Lower leg skin (tissue), 4 donors: ENCODE measurements around the gene RGS11. TPM values are rescaled to one million over a fixed set of nuclear protein-coding genes. Genes with fewer than 3 reads are reported as not detected.

Experiments
- DNase-seq, 2 donors: peaks; one replicate each; pipeline ENCODE4 v3.0.0-alpha.2; 2019; ENCODE audit warnings: low spot score in 2 of 2
- H3K4me3 ChIP-seq: fragments of 200-600 bp; sonication (generic); 2 replicates; pipeline ENCODE4 v1.5.1; 2017; ENCODE audit warnings: mild to moderate bottlenecking, low read depth; ENCODE audit not compliant: poor library complexity, severe bottlenecking
- POLR2A ChIP-seq, 2 donors: fragments of 450-650 bp; IDR thresholded peaks; one replicate each; pipeline ENCODE4 v1.6.1; 2016 to 2017; ENCODE audit warnings: antibody characterized with exemption in 2 of 2, mild to moderate bottlenecking in 1 of 2, moderate library complexity in 1 of 2
- WGBS, 2 donors: methylation state at CpG; one replicate each; pipeline ENCODE4 v1.1.5; 2018; 5-methylcytosine and 5-hydroxymethylcytosine counted together
- intact Hi-C: fragments of 100-400 bp; cut with DNase I; formaldehyde crosslinking; loops from one replicate; pipeline ENCODE4 v1.15.0; 2023; ENCODE audit warnings: low total_unique reads
- total RNA-seq, 4 donors: library from RNA; depleted of rRNA; stranded (reverse); fragments of >200 nt; gene quantifications; one replicate each; pipeline ENCODE4 v1.1.0, GENCODE V29; 2016
- TF ChIP-seq, protein P1 (sequence below), 3 donors: fragments of 450-650 bp; IDR thresholded peaks; one replicate each; pipeline ENCODE4 v1.5.1; 2016; ENCODE audit warnings: antibody characterized with exemption in 3 of 3, mild to moderate bottlenecking in 3 of 3, moderate library complexity in 2 of 3

RGS11 gene
- total RNA-seq, 4 donors from 2014 or later: 0.08 to 2.7 (median 1.6) TPM

DNA sequence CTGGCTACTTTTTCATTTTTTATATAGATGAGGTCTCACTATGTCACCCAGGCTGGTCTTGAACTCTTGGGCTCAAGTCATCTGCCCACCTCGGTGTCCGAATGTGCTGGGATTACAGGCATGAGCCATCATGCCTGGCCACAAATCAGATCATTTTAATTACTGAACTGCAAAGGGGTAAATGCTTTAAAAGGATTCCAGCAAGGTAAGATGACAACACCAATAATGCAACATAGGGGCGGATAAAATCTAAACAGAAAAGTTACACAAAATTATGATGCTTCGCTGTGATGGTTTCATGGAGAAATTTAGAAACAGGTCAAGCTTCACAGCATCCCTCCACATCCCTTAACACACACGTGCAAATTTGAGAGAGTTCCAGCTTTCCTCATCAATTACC lies 44.5 kb upstream of the RGS11 start:
- no peak overlapping the region for H3K4me3 ChIP-seq
- intact Hi-C loops: no loop called here
- TF ChIP-seq, protein P1, sequence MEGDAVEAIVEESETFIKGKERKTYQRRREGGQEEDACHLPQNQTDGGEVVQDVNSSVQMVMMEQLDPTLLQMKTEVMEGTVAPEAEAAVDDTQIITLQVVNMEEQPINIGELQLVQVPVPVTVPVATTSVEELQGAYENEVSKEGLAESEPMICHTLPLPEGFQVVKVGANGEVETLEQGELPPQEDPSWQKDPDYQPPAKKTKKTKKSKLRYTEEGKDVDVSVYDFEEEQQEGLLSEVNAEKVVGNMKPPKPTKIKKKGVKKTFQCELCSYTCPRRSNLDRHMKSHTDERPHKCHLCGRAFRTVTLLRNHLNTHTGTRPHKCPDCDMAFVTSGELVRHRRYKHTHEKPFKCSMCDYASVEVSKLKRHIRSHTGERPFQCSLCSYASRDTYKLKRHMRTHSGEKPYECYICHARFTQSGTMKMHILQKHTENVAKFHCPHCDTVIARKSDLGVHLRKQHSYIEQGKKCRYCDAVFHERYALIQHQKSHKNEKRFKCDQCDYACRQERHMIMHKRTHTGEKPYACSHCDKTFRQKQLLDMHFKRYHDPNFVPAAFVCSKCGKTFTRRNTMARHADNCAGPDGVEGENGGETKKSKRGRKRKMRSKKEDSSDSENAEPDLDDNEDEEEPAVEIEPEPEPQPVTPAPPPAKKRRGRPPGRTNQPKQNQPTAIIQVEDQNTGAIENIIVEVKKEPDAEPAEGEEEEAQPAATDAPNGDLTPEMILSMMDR (IDR thresholded peaks at IDR 0.05): no peak
- no peak for TF ChIP-seq POLR2A (IDR thresholded peaks at IDR 0.05)
- 93% methylated on average over 5 of the region's 5 CpGs for WGBS, 2 donors
- no peak for DNase-seq

DNA sequence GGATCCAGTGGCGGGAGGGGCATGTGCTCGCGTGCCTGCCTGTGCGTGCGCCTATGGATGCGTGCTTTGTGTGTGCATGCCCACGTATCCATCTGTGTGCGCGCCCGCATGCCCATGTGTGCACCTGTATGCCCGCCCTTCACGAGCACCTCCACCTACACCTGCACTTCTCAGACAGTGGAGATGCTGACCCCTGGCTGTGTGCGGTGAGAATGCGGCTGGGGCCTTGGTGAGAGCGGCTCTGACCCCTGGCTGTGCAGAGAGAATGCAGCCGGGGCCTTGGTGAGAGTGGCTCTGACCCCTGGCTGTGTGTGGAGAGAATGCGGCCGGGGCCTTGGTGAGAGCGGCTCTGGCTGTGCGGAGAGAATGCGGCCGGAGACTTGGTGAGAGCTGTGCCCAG lies 42.9 kb upstream of the RGS11 start:
- H3K4me3 ChIP-seq: no peak overlapping the region
- no peak for TF ChIP-seq POLR2A (IDR thresholded peaks at IDR 0.05)
- TF ChIP-seq, protein P1 (IDR thresholded peaks at IDR 0.05): no peak
- intact Hi-C loops: no loop called here
- 91 to 93% methylated on average over 20 to 22 of the region's 22 CpGs for WGBS, 2 donors
- no peak for DNase-seq

DNA sequence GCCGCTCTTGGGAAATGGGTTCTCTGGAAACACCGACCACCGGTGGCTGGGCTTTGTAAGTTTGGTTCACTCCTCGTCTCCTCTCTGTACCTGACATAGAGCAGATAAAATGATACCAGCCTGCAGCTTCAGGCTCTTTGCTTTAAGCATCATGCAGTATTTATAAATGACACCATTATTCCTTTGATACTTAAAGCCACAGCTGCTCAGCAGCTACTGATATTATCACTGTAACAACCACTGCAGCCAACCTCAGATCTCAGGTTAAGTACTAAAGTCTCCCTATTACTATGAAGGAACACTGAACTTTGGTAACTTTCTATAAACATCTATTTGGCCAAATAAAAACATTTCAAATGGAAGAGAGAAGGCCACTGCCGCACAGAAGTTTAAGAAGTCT lies 41.8 kb upstream of the RGS11 start:
- no peak for DNase-seq
- TF ChIP-seq, protein P1 (IDR thresholded peaks at IDR 0.05): no peak
- no peak for TF ChIP-seq POLR2A (IDR thresholded peaks at IDR 0.05)
- H3K4me3 ChIP-seq: no peak overlapping the region
- 95 to 97% methylated on average over 5 of the region's 5 CpGs for WGBS, 2 donors
- intact Hi-C loops: no loop called here

DNA sequence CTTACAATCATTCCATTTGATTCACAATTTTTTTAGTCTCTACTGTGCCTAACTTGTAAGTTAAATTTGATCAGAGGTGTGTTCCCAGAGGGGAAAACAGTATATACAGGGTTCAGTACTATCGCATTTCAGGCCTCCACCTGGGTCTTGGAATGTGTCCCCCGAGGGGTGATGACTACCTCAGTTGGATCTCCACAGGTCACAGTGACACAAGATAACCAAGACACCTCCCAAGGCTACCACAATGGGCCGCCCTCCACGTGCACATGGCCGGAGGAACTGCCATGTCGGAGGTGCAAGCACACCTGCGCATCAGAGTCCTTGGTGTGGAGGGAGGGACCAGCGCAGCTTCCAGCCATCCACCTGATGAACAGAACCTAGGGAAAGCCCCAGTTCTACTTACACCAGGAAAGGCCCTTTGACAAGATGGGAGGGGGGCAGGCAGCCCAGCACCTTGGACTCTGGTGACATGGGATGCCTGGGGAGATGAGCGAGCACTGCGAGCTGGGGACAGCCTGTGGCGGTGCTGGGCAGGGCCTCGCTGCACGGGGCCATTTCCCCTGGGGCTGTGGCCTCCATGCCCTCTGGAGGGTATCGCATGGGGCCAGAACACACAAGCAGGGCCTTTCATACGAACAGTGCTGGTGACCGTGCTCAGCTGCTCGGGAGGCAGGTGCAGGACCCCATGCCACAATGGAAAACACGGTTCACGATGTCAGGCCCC lies 41.2 kb upstream of the RGS11 start:
- no peak for DNase-seq
- WGBS, 2 donors: 86 to 88% methylated on average over 13 to 16 of the region's 19 CpGs
- no peak overlapping the region for H3K4me3 ChIP-seq
- TF ChIP-seq POLR2A (IDR thresholded peaks at IDR 0.05): no peak
- TF ChIP-seq, protein P1 (IDR thresholded peaks at IDR 0.05): no peak
- intact Hi-C loops: no loop called here

DNA sequence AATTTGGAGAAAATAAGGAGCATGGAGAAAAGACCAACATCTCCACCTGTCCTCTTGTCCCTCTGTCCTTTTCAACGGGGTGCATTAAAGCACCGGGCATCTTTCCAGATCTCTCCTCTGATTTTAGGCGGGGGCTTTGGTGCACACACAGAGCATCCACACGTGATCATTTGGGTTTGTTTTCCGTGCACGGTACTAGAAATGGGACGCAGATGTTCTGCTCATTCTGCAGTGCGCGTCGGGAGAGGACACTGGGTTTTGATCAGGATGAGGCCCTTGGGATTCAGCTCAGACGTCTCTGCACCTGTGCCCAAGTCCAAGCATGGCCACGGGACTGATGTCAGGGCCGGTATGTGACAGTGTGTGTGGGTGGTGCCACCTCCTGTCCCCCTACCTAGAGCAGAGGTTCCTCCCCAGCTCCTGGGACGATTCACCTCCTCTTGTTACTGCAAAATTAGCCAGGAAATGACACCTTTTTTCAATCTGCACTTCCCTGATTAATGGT lies 39.1 kb upstream of the RGS11 start:
- no peak for DNase-seq
- WGBS, 2 donors: 68 to 74% methylated on average over 14 of the region's 14 CpGs
- no peak overlapping the region for H3K4me3 ChIP-seq
- no peak for TF ChIP-seq POLR2A (IDR thresholded peaks at IDR 0.05)
- TF ChIP-seq, protein P1 (IDR thresholded peaks at IDR 0.05): no peak
- intact Hi-C loops: no loop called here

DNA sequence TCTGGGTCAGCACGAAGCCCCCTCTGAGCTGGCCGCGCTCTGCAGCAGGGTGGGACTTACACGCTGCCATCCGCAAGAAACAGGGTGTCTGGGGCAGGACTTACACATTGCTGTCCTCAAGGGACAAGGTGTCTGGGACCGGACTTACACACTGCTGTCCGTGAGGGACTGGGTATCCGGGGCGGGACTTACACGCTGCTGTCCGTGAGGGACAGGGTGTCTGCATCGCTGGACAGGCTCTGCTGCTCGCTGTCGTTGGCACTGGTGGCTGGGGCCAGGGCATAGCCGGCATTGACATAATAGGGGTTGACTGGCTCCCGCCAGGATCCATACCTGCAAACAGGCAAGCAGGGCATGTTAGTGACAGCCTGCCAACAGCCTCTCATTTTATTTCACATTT lies 38.6 kb upstream of the RGS11 start:
- WGBS, 2 donors: 90 to 95% methylated on average over 10 to 16 of the region's 16 CpGs
- no peak overlapping the region for H3K4me3 ChIP-seq
- DNase-seq: no peak

More for the DNA sequence above, 38.6 kb upstream of the RGS11 start:
- no peak for TF ChIP-seq POLR2A (IDR thresholded peaks at IDR 0.05)
- TF ChIP-seq, protein P1 (IDR thresholded peaks at IDR 0.05): no peak
- intact Hi-C loops: no loop called here
